Esophagus squamous epithelium (tissue), 5 donors: ENCODE results near the gene SRRM2. TPM values are rescaled to one million over a fixed set of nuclear protein-coding genes. Genes with fewer than 3 reads are reported as not detected.

Experiments used
- DNase-seq: peaks from one replicate; lab custom pipeline; 2025; lab: John Stamatoyannopoulos, UW
- H3K27ac ChIP-seq, 4 donors: fragments of 200-600 bp; sonication (generic); one replicate each; pipeline ENCODE4 v1.5.1; 2016 to 2019; ENCODE audit warnings: mild to moderate bottlenecking in 1 of 4
- H3K27me3 ChIP-seq, 4 donors: fragments of 200-600 bp; sonication (generic); 1 replicate in 3 of 4; 2 replicates in 1 of 4; pipeline versions ENCODE4 v1.5.1 to v1.6.0; 2017 to 2021; ENCODE audit warnings: antibody characterized with exemption in 1 of 4
- H3K36me3 ChIP-seq, 3 donors: fragments of 200-600 bp; sonication (generic); one replicate each; pipeline ENCODE4 v1.5.1; 2016 to 2019
- H3K4me1 ChIP-seq, 3 donors: fragments of 200-600 bp; sonication (generic); one replicate each; pipeline ENCODE4 v1.5.1; 2017 to 2019
- H3K4me3 ChIP-seq, 4 donors: fragments of 200-600 bp; sonication (generic); 1 replicate in 3 of 4; 2 replicates in 1 of 4; pipeline ENCODE4 v1.5.1; 2016 to 2019; ENCODE audit warnings: mild to moderate bottlenecking in 2 of 4, moderate library complexity in 1 of 4
- H3K9me3 ChIP-seq, 3 donors: fragments of 200-600 bp; sonication (generic); one replicate each; pipeline ENCODE4 v1.5.1; 2016 to 2019
- CTCF ChIP-seq, 6 experiments: fragments of 450-650 bp in 4 of 6; fragments of 200-600 bp in 2 of 6; sonication (generic) in 2 of 6; IDR thresholded peaks; one replicate each; pipeline ENCODE4 v1.5.1; 2016 to 2019; ENCODE audit warnings: antibody characterized with exemption in 6 of 6, mild to moderate bottlenecking in 4 of 6, moderate library complexity in 4 of 6
- POLR2A ChIP-seq, 4 donors: fragments of 450-650 bp; IDR thresholded peaks; one replicate each; pipeline ENCODE4 v1.6.1; 2017; ENCODE audit warnings: antibody characterized with exemption in 4 of 4, mild to moderate bottlenecking in 4 of 4, moderate library complexity in 3 of 4
- whole genome bisulfite sequencing, 2 donors: methylation state at CpG; one replicate each; pipeline ENCODE4 v1.1.5; 2018; 5-methylcytosine and 5-hydroxymethylcytosine counted together
- intact Hi-C: fragments of 100-400 bp; cut with DNase I; formaldehyde crosslinking; loops from one replicate; pipeline ENCODE4 v1.15.0; 2022
- total RNA-seq, 4 donors: library from RNA; depleted of rRNA; stranded (reverse); fragments of >200 nt; gene quantifications; one replicate each; pipeline ENCODE4 v1.1.0, GENCODE V29; 2016
- donor health status: DM: yes; HTN: yes; CAD: no.

SRRM2 gene
- total RNA-seq, 4 donors from 2014 or later = 80.7 to 290 (median 233) TPM

DNA sequence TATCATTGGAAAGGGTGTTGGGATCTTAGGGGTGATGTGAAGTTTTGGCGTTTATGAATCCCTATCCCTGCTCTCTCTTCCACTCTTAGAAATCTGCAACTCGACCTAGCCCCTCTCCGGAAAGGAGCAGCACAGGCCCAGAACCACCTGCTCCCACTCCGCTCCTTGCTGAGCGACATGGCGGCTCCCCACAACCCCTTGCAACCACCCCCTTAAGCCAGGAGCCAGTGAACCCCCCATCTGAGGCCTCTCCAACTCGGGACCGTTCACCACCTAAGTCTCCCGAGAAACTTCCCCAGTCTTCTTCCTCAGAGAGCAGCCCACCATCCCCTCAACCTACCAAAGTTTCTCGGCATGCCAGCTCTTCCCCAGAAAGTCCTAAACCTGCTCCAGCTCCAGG, 9.0 kb downstream of the SRRM2 start:
- no peak overlapping the region for H3K27ac ChIP-seq
- no peak for DNase-seq
- H3K4me1 ChIP-seq = peaks cover 1 to 23% (median 9%) of the 10 kb centered on the region in 3 donors
- intact Hi-C loops = no loop called here
- TF ChIP-seq POLR2A (IDR thresholded peaks at IDR 0.05) = no peak
- no peak for TF ChIP-seq CTCF (IDR thresholded peaks at IDR 0.05)
- no peaks in the 10 kb centered on the region for H3K27me3 ChIP-seq
- H3K36me3 ChIP-seq = peaks cover 62 to 100% (median 88%) of the 10 kb centered on the region in 3 donors
- no peaks in the 10 kb centered on the region for H3K9me3 ChIP-seq
- 93 to 94% methylated on average over 10 of the region's 10 CpGs for WGBS, 2 donors
- H3K4me3 ChIP-seq = no peak overlapping the region

DNA sequence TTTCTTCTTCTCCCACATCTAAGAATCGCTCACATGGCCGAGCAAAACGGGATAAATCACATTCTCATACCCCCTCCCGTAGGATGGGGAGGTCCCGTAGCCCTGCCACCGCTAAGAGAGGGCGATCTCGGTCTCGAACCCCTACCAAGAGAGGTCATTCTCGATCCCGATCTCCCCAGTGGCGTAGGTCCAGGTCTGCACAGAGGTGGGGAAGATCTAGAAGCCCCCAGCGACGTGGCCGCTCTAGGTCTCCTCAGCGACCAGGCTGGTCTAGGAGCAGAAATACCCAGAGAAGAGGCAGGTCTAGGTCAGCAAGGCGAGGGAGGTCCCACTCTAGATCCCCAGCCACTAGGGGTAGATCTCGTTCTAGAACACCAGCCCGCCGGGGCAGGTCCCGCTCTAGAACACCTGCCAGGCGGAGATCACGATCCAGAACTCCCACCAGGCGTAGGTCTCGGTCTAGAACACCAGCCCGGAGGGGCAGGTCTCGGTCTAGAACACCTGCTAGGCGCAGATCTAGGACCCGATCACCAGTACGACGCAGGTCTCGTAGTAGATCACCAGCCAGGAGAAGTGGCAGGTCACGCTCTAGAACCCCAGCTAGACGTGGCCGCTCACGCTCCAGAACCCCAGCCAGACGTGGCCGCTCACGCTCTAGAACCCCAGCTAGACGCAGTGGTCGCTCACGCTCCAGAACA, 9.6 kb downstream of the SRRM2 start:
- H3K27me3 ChIP-seq = no peaks in the 10 kb centered on the region
- peaks cover 68 to 100% (median 94%) of the 10 kb centered on the region in 3 donors for H3K36me3 ChIP-seq
- intact Hi-C loops = no loop called here
- H3K4me3 ChIP-seq = no peak overlapping the region
- DNase-seq = no peak
- no peak overlapping the region for H3K27ac ChIP-seq
- H3K4me1 ChIP-seq = peaks cover 0 to 19% (median 6%) of the 10 kb centered on the region in 3 donors
- H3K9me3 ChIP-seq = no peaks in the 10 kb centered on the region
- 97 to 100% methylated on average over 4 to 14 of the region's 42 CpGs for WGBS, 2 donors
- TF ChIP-seq POLR2A (IDR thresholded peaks at IDR 0.05) (no peak), CTCF (IDR thresholded peaks at IDR 0.05) (no peak)

DNA sequence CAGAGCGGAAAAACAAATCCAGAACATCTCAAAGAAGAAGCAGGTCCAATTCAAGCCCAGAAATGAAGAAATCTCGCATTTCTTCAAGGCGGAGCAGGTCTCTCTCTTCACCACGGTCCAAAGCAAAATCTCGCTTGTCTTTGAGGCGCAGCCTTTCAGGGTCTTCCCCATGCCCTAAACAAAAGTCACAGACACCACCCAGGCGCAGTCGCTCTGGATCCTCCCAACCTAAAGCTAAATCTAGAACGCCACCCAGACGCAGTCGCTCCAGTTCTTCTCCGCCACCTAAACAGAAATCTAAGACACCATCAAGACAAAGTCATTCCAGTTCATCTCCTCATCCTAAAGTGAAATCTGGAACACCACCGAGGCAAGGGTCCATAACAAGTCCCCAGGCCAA, 10.3 kb downstream of the SRRM2 start:
- H3K27ac ChIP-seq = no peak overlapping the region
- no peak for TF ChIP-seq POLR2A (IDR thresholded peaks at IDR 0.05)
- TF ChIP-seq CTCF (IDR thresholded peaks at IDR 0.05) = no peak
- WGBS, 2 donors = 97 to 98% methylated on average over 10 to 13 of the region's 13 CpGs

GRCh38 chr16:2763173-2763572, 10.7 kb downstream of the SRRM2 start:
- no peaks in the 10 kb centered on the region for H3K9me3 ChIP-seq
- no peak overlapping the region for H3K27ac ChIP-seq
- 95 to 96% methylated on average over 4 to 6 of the region's 6 CpGs for WGBS, 2 donors
- H3K36me3 ChIP-seq = peaks cover 78 to 100% (median 96%) of the 10 kb centered on the region in 3 donors
- no peaks in the 10 kb centered on the region for H3K27me3 ChIP-seq
- intact Hi-C loops = no loop called here
- no peak overlapping the region for H3K4me3 ChIP-seq
- no peak for DNase-seq
- H3K4me1 ChIP-seq = peaks cover 0 to 20% (median 9%) of the 10 kb centered on the region in 3 donors
- TF ChIP-seq CTCF (IDR thresholded peaks at IDR 0.05) (no peak), POLR2A (IDR thresholded peaks at IDR 0.05) (no peak)

More for the DNA sequence above, 10.3 kb downstream of the SRRM2 start:
- Histone ChIP-seq H3K9me3 (no peaks in the 10 kb centered on the region), H3K36me3 (peaks cover 74 to 100% (median 96%) of the 10 kb centered on the region in 3 donors), H3K27me3 (no peaks in the 10 kb centered on the region), H3K4me1 (peaks cover 0 to 19% (median 5%) of the 10 kb centered on the region in 3 donors), H3K4me3 (no peak overlapping the region)
- intact Hi-C loops = no loop called here
- no peak for DNase-seq

DNA sequence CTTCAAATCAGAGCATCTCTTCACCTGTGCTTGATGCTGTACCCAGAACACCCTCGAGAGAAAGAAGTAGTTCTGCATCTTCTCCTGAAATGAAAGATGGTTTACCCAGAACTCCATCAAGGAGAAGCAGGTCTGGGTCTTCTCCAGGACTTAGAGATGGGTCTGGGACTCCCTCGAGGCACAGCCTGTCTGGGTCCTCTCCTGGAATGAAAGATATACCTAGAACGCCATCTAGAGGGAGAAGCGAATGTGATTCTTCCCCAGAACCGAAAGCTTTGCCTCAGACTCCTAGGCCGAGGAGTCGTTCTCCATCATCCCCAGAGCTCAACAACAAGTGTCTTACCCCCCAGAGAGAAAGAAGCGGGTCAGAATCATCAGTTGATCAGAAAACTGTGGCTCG, 12.3 kb downstream of the SRRM2 start:
- no peaks in the 10 kb centered on the region for H3K9me3 ChIP-seq
- H3K36me3 ChIP-seq = peaks cover 79 to 100% (median 97%) of the 10 kb centered on the region in 3 donors
- intact Hi-C loops = no loop called here
- WGBS, 2 donors = 78 to 90% methylated on average over 6 to 8 of the region's 9 CpGs
- no peak overlapping the region for H3K27ac ChIP-seq
- H3K27me3 ChIP-seq = no peaks in the 10 kb centered on the region
- no peak overlapping the region for H3K4me3 ChIP-seq
- DNase-seq = no peak
- TF ChIP-seq POLR2A (IDR thresholded peaks at IDR 0.05) (no peak), CTCF (IDR thresholded peaks at IDR 0.05) (no peak)
- peaks cover 10 to 29% (median 23%) of the 10 kb centered on the region in 3 donors for H3K4me1 ChIP-seq
